Sigmoid colon (tissue), 7 donors: ENCODE data around the gene EVA1C. TPM values are rescaled to one million over a fixed set of nuclear protein-coding genes. Genes with fewer than 3 reads are reported as not detected.

Experiments used
- DNase-seq: peaks from one replicate; pipeline ENCODE4 v3.0.0-alpha.2; 2019
- H3K27ac ChIP-seq, 4 donors: fragments of 200-600 bp; sonication (generic); one replicate each; pipeline ENCODE4 v1.5.1; 2016 to 2019; ENCODE audit warnings: mild to moderate bottlenecking in 1 of 4
- H3K27me3 ChIP-seq, 3 donors: fragments of 200-600 bp; sonication (generic); one replicate each; pipeline ENCODE4 v1.5.1; 2019; ENCODE audit warnings: mild to moderate bottlenecking in 1 of 3
- H3K36me3 ChIP-seq, 4 donors: fragments of 200-600 bp; sonication (generic); one replicate each; pipeline ENCODE4 v1.5.1; 2016 to 2019
- H3K4me1 ChIP-seq, 4 donors: fragments of 200-600 bp; sonication (generic); one replicate each; pipeline ENCODE4 v1.5.1; 2017 to 2019
- H3K4me3 ChIP-seq, 4 donors: fragments of 200-600 bp; sonication (generic); one replicate each; pipeline ENCODE4 v1.5.1; 2017 to 2019; ENCODE audit warnings: mild to moderate bottlenecking in 2 of 4, moderate library complexity in 1 of 4
- H3K9me3 ChIP-seq, 4 donors: fragments of 200-600 bp in 3 of 4; sonication (generic) in 3 of 4; one replicate each; pipeline versions ENCODE4 v1.5.1 to v1.6.1; 2013 to 2019
- CTCF ChIP-seq, 4 experiments: fragments of 450-650 bp in 3 of 4; fragments of 200-600 bp in 1 of 4; IDR thresholded peaks; one replicate each; pipeline ENCODE4 v1.5.1; 2016 to 2019; ENCODE audit warnings: antibody characterized with exemption in 4 of 4, mild to moderate bottlenecking in 3 of 4, moderate library complexity in 2 of 4
- EP300 ChIP-seq, 4 donors: sonication (generic); formaldehyde crosslinking; IDR thresholded peaks; one replicate each; pipeline ENCODE4 v1.6.1; 2017; ENCODE audit warnings: antibody characterized with exemption in 4 of 4
- POLR2A ChIP-seq, 2 donors: fragments of 450-650 bp; IDR thresholded peaks; one replicate each; pipeline ENCODE4 v1.6.1; 2016; ENCODE audit warnings: antibody characterized with exemption in 2 of 2, mild to moderate bottlenecking in 2 of 2, moderate library complexity in 2 of 2
- POLR2AphosphoS5 ChIP-seq, 4 donors: sonication (generic); formaldehyde crosslinking; IDR thresholded peaks; one replicate each; pipeline ENCODE4 v1.6.1; 2017; ENCODE audit warnings: antibody characterized with exemption in 4 of 4
- WGBS, 2 donors: extraction: QIAGEN DNeasy Blood & Tissue Kit; methylation state at CpG; one replicate each; pipeline ENCODE4 v1.1.7; 2013; 5-methylcytosine and 5-hydroxymethylcytosine counted together
- intact Hi-C: fragments of 100-400 bp; cut with DNase I; formaldehyde crosslinking; loops from one replicate; pipeline ENCODE4 v1.15.1; 2023
- polyA plus RNA-seq, 3 donors: library from polyadenylated mRNA; stranded (reverse); fragments of 200-250 nt; gene quantifications; one replicate each; pipeline ENCODE4 v1.2.3, GENCODE V29; 2013
- total RNA-seq, 4 donors: library from RNA; depleted of rRNA; stranded (reverse); fragments of >200 nt; gene quantifications; one replicate each; pipeline ENCODE4 v1.1.0, GENCODE V29; 2016
- donor health status: healthy with polysubstance abuse.
- donor health status: Bipolar disorder and iron deficiency.
- donor health status: healthy.

EVA1C gene
- total and polyA plus RNA-seq, 7 donors, result 3.5 to 53.8 (median 32.1) TPM

GRCh38 chr21:32422064-32422463 lies 9.6 kb downstream of the EVA1C start:
- Histone ChIP-seq H3K27me3 (no peaks in the 10 kb centered on the region), H3K27ac (no peak overlapping the region), H3K36me3 (peaks cover 0 to 7% (median 2%) of the 10 kb centered on the region in 4 donors), H3K4me3 (no peak overlapping the region), H3K9me3 (no peaks in the 10 kb centered on the region), H3K4me1 (peaks cover 0 to 8% (median 0%) of the 10 kb centered on the region in 4 donors)
- WGBS, 2 donors, result 98% methylated on average over 2 of the region's 2 CpGs
- no peak for DNase-seq
- intact Hi-C loops, result no loop called here
- TF ChIP-seq POLR2AphosphoS5 (IDR thresholded peaks at IDR 0.05) (no peak), EP300 (IDR thresholded peaks at IDR 0.05) (no peak), CTCF (IDR thresholded peaks at IDR 0.05) (no peak), POLR2A (IDR thresholded peaks at IDR 0.05) (no peak)

DNA sequence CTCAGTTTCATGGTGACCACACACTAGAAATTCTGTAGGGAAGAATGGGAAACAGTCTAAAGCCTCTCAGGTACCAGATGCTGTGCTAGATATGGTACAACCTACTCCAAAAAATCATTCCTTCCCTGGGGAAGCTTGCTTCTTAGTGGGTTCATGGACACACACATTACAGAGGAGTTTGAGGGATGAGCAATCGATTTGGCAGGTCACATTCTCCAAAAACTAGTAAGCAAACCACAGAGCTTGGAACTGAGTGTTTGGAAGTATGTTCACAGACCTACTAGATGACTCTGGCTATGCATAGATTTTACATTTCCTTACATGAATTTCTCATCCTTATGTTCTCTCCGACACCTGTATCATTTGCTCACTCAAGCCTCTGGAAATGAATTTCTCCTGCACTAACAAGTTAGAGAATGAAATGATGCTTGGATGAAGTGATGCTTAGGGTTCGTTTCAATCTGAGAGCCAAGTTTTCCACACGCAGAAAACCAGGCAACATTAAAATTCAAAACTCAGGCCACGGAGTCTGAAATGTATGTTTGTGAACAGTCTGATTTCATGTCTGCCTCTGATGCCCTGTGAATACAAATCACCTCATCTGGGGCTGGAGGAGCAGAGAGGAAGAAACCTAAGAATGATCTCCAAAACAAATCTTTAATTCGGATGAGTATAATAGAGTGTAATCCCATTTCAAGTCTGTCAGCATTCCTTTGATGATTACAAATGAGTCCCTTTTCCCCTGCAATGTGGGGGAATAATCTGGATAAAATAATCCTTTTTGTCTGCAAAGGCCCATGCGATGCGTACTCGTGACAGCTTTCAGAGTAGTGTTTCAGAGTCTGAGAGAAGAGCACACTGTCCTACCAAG lies 11.0 kb downstream of the EVA1C start:
- Histone ChIP-seq H3K27ac (no peak overlapping the region), H3K9me3 (no peaks in the 10 kb centered on the region), H3K27me3 (no peaks in the 10 kb centered on the region), H3K36me3 (peaks cover 0 to 2% (median 0%) of the 10 kb centered on the region in 4 donors), H3K4me3 (no peak overlapping the region), H3K4me1 (peaks cover 0 to 8% (median 0%) of the 10 kb centered on the region in 4 donors)
- DNase-seq, result no peak
- no peak for TF ChIP-seq EP300 (IDR thresholded peaks at IDR 0.05)
- TF ChIP-seq POLR2AphosphoS5 (IDR thresholded peaks at IDR 0.05), result no peak
- no peak for TF ChIP-seq CTCF (IDR thresholded peaks at IDR 0.05)
- TF ChIP-seq POLR2A (IDR thresholded peaks at IDR 0.05), result no peak
- intact Hi-C loops, result no loop called here
- 92 to 94% methylated on average over 9 of the region's 9 CpGs for WGBS, 2 donors

GRCh38 chr21:32424191-32424535 lies 11.7 kb downstream of the EVA1C start:
- Histone ChIP-seq H3K27me3 (no peaks in the 10 kb centered on the region), H3K36me3 (no peaks in the 10 kb centered on the region), H3K27ac (no peak overlapping the region), H3K9me3 (no peaks in the 10 kb centered on the region), H3K4me3 (no peak overlapping the region), H3K4me1 (peaks cover 0 to 8% (median 0%) of the 10 kb centered on the region in 4 donors)
- TF ChIP-seq EP300 (IDR thresholded peaks at IDR 0.05), result no peak
- TF ChIP-seq POLR2A (IDR thresholded peaks at IDR 0.05), result no peak
- no peak for TF ChIP-seq CTCF (IDR thresholded peaks at IDR 0.05)
- TF ChIP-seq POLR2AphosphoS5 (IDR thresholded peaks at IDR 0.05), result no peak
- WGBS, 2 donors, result 86 to 93% methylated on average over 2 of the region's 2 CpGs
- no peak for DNase-seq
- intact Hi-C loops, result no loop called here

DNA sequence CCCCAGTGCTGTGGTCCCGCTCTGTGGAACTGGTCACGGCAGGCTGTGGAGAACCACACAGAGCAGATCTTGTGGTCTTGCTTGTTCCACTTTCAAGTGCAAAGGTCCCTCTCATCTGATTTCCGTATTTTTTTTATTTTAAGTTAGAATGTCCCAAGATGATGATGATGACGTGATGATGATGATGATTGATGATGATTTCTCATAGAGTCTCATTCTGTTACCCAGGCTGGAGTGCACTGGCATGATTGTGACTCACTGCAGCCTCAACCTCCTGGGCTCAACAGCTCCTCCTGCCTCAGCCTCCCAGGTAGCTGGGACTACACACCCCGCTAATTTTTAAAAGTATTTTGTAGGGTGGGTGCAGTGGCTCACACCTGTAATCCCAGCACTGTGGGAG lies 12.2 kb downstream of the EVA1C start:
- Histone ChIP-seq H3K9me3 (no peaks in the 10 kb centered on the region), H3K36me3 (no peaks in the 10 kb centered on the region), H3K27ac (no peak overlapping the region), H3K4me3 (no peak overlapping the region), H3K4me1 (peaks cover 0 to 8% (median 0%) of the 10 kb centered on the region in 4 donors), H3K27me3 (no peaks in the 10 kb centered on the region)
- no peak for DNase-seq
- intact Hi-C loops, result no loop called here
- WGBS, 2 donors, result 89 to 92% methylated on average over 5 of the region's 5 CpGs
- no peak for TF ChIP-seq CTCF (IDR thresholded peaks at IDR 0.05)
- no peak for TF ChIP-seq POLR2AphosphoS5 (IDR thresholded peaks at IDR 0.05)
- TF ChIP-seq POLR2A (IDR thresholded peaks at IDR 0.05), result no peak
- TF ChIP-seq EP300 (IDR thresholded peaks at IDR 0.05), result no peak
